ENCODE data around the gene PITPNM3. TPM values are rescaled to one million over a fixed set of nuclear protein-coding genes. Genes with fewer than 3 reads are reported as not detected.
A peak's percentile ranks its signal among the peaks of the same experiment; 100 is the strongest.

The PITPNM3 gene
- total RNA-seq, 1 donor from 2014 or later: 1.3 TPM

- no peak for DNase-seq (ENCODE audit: low read depth)
- no peak overlapping the region for H3K4me3 ChIP-seq (ENCODE audit: low read depth, low read length)
- TF ChIP-seq, protein P1, sequence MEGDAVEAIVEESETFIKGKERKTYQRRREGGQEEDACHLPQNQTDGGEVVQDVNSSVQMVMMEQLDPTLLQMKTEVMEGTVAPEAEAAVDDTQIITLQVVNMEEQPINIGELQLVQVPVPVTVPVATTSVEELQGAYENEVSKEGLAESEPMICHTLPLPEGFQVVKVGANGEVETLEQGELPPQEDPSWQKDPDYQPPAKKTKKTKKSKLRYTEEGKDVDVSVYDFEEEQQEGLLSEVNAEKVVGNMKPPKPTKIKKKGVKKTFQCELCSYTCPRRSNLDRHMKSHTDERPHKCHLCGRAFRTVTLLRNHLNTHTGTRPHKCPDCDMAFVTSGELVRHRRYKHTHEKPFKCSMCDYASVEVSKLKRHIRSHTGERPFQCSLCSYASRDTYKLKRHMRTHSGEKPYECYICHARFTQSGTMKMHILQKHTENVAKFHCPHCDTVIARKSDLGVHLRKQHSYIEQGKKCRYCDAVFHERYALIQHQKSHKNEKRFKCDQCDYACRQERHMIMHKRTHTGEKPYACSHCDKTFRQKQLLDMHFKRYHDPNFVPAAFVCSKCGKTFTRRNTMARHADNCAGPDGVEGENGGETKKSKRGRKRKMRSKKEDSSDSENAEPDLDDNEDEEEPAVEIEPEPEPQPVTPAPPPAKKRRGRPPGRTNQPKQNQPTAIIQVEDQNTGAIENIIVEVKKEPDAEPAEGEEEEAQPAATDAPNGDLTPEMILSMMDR (conservative IDR thresholded peaks at IDR 0.05; ENCODE audit: low read depth, low read length): no peak
Measured at GRCh38 chr17:6530324-6530920, 25.9 kb downstream of the PITPNM3 start.

- DNase-seq (ENCODE audit: low read depth): no peak
- TF ChIP-seq, protein P1 (conservative IDR thresholded peaks at IDR 0.05; ENCODE audit: low read depth, low read length): no peak
- no peak overlapping the region for H3K4me3 ChIP-seq (ENCODE audit: low read depth, low read length)
Measured at GRCh38 chr17:6528557-6528956, 27.8 kb downstream of the PITPNM3 start.

DNA sequence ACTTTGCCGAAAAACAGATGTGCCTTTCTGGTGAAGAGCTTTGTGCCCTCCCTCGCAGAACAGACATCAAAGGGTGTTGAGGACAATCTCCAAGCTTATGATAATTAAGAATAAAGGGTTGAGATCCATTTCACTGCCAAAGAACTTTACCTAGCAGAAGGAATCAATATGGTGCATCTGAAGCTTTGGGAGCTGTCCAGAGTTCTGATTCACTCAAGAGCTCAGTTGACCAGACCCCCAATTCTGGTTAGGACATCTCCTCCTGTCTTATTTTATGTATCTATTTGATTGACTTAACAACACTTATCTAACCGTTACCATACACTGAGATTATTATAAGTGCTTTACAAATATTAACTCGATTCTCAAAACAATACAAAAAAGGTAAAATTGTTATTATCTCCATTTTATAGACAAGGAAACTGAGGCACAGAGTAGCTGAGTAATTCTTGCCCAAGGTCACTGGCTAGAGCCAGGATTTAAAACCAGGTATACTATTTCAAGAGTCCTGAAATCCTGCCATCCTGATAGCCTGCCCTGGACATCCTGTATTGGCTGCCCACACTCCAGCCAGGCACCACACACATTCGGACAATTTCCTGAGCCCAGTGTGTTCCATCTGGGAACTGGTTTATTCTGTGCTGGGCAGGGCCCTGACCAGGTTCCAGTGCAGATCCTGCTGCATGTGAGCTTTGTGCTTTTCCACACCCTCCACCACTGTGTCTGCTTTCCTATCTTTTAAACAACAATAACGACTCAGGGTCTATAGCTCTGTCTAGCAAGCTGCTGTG lies 29.8 kb downstream of the PITPNM3 start:
- DNase-seq (ENCODE audit: low read depth): no peak
- TF ChIP-seq, protein P1 (conservative IDR thresholded peaks at IDR 0.05; ENCODE audit: low read depth, low read length): no peak

GRCh38 chr17:6525731-6526130 lies 30.6 kb downstream of the PITPNM3 start:
- TF ChIP-seq, protein P1 (conservative IDR thresholded peaks at IDR 0.05; ENCODE audit: low read depth, low read length): no peak
- DNase-seq (ENCODE audit: low read depth): no peak
- no peak overlapping the region for H3K4me3 ChIP-seq (ENCODE audit: low read depth, low read length)

More for the DNA sequence above, 29.8 kb downstream of the PITPNM3 start:
- H3K4me3 ChIP-seq (ENCODE audit: low read depth, low read length): no peak overlapping the region

DNA sequence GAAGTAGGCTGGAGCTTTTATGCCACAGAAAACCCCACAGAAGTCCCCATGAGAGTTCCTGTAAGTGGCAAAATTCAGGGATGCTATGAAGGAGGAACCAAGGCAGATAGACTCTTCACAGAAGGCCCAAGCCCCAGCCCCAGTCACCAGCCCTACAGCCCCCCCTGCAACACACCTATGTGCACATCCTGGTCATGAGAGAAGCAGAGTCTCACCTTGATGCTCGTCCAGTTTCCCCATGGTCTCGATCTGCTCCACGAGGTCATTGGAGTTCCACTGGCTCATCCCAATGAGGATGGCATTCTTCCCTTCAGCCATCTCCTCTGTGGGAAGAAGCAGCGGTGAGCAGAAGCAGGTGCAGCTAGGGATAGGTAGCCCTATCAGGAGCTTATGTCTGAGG lies 31.2 kb downstream of the PITPNM3 start:
- no peak for DNase-seq (ENCODE audit: low read depth)
- TF ChIP-seq, protein P1 (conservative IDR thresholded peaks at IDR 0.05; ENCODE audit: low read depth, low read length): no peak
- H3K4me3 ChIP-seq (ENCODE audit: low read depth, low read length): no peak overlapping the region

- H3K4me3 ChIP-seq (ENCODE audit: low read depth, low read length): no peak overlapping the region
- peak; percentile 94 for DNase-seq (ENCODE audit: low read depth)
- TF ChIP-seq, protein P1 (conservative IDR thresholded peaks at IDR 0.05; ENCODE audit: low read depth, low read length): no peak
Measured at GRCh38 chr17:6524520-6524919, 31.8 kb downstream of the PITPNM3 start.
